Measurements from ENCODE around the gene DNM3. TPM values are rescaled to one million over a fixed set of nuclear protein-coding genes. Genes with fewer than 3 reads are reported as not detected.

DNM3 gene
- total RNA-seq, 4 donors from 2014 or later = 2.7 to 4.5 (median 4.0) TPM

DNA sequence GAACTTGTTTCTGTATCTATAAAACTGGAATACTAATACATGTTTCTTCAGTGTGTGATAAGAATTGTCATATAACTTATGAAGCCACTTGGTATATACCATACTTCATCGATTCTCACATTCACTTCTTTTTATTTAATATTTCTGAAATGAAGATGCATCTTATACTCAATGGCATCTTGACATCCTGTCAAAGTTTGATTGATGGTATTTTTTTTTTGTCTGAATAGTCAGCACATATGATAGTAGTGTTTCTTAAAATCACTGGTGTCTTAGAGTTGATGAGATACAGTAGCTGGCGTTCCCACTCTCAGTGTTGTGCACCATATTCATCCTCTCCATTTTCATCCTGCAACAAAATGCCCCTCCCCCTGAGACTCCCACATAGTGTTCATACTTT is 544.7 kb downstream of the DNM3 start:
- WGBS, 2 donors = 97 to 98% methylated on average over 2 of the region's 2 CpGs
- TF ChIP-seq, protein P1, sequence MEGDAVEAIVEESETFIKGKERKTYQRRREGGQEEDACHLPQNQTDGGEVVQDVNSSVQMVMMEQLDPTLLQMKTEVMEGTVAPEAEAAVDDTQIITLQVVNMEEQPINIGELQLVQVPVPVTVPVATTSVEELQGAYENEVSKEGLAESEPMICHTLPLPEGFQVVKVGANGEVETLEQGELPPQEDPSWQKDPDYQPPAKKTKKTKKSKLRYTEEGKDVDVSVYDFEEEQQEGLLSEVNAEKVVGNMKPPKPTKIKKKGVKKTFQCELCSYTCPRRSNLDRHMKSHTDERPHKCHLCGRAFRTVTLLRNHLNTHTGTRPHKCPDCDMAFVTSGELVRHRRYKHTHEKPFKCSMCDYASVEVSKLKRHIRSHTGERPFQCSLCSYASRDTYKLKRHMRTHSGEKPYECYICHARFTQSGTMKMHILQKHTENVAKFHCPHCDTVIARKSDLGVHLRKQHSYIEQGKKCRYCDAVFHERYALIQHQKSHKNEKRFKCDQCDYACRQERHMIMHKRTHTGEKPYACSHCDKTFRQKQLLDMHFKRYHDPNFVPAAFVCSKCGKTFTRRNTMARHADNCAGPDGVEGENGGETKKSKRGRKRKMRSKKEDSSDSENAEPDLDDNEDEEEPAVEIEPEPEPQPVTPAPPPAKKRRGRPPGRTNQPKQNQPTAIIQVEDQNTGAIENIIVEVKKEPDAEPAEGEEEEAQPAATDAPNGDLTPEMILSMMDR (IDR thresholded peaks at IDR 0.05) = no peak
- no peak for TF ChIP-seq POLR2A (IDR thresholded peaks at IDR 0.05)
- no peak overlapping the region for H3K4me3 ChIP-seq (ENCODE audit: low read depth, poor library complexity, severe bottlenecking)
- no peak for DNase-seq (ENCODE audit: low spot score in 2 of 2)
- intact Hi-C loops (cut with DNase I; ENCODE audit: low total_unique reads) = no loop called here

DNA sequence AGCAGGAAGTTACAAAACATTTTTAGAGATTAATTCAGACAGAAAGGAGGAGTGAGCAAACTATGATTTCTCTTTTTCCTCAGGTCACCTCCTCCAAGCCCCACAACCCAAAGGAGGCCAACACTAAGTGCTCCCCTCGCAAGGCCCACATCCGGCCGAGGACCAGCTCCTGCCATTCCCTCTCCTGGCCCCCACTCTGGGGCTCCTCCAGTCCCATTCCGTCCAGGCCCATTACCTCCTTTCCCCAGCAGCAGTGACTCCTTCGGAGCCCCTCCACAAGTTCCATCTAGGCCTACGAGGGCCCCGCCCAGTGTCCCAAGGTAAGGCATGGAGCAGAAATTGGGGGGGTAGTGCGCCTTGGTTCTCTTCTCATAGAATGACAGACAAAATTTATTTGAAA is 547.2 kb downstream of the DNM3 start:
- H3K4me3 ChIP-seq (ENCODE audit: low read depth, poor library complexity, severe bottlenecking) = no peak overlapping the region
- DNase-seq (ENCODE audit: low spot score in 2 of 2) = no peak
- 95 to 96% methylated on average over 8 of the region's 8 CpGs for WGBS, 2 donors
- intact Hi-C loops (cut with DNase I; ENCODE audit: low total_unique reads) = no loop called here
- TF ChIP-seq, protein P1 (IDR thresholded peaks at IDR 0.05) = no peak
- no peak for TF ChIP-seq POLR2A (IDR thresholded peaks at IDR 0.05)

DNA sequence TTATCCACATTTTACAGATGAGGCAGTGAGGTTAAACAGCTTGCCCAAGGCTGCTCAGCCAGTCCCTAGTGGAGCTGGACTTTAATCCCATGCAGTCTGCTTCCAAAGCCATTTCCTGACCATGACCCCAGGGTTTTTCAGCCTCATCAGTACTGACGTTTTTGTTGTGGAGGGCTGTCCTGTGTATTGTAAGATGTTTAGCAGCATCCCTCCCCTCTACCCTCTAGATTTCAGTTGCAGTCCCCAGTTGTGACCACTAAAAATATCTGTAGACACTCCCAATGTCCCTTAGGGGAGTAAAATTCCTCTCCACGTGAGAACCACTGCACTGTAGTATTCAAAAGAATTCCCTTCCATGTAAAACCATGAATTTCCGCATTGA is 549.0 kb downstream of the DNM3 start:
- intact Hi-C loops (cut with DNase I; ENCODE audit: low total_unique reads) = no loop called here
- no peak overlapping the region for H3K4me3 ChIP-seq (ENCODE audit: low read depth, poor library complexity, severe bottlenecking)
- WGBS, 2 donors = 14 to 15% methylated on average over 3 of the region's 3 CpGs
- no peak for DNase-seq (ENCODE audit: low spot score in 2 of 2)
- TF ChIP-seq, protein P1 (IDR thresholded peaks at IDR 0.05) = no peak
- TF ChIP-seq POLR2A (IDR thresholded peaks at IDR 0.05) = no peak

DNA sequence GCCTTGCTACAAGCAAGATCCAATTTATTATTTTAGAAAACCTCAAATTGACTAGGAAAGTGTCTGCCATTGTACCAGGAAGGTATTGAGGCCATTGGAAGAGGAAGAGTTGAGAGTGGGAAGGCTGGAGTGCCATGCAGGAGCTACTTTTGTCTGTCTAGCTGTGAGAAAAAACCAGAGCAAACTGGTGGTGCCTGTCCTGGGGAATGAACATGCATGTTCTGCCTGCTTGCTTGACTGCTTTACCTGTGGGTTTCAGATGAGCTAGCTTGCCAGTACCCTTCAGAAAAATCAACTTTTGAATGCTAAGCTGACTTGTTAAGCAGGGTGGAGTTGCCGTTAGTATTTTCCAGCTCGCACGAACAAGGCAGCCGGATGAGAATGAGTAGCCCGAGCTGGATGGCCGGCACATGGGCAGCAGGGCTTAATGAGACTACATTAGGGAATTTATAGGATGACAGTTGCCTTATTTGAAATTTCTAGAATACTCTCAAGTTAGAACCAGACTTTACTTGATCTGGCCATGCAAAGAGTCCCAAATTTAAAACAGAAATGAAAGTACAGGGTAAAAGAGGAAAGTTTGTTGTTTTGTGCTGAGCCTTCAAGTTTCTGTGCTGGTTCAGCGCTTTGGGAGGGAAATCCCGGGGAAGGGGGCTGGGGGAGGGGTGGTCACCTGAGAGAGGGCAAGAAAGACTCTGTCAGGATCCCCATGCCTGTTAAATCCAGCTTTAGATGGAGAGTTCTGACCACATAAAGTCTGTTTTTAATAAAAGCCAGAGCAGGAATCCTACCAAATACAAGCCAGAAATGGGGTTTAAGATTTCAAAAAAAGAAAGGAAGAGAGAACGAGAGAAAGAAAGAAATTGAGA is 549.6 kb downstream of the DNM3 start:
- intact Hi-C loops (cut with DNase I; ENCODE audit: low total_unique reads) = no loop called here
- H3K4me3 ChIP-seq (ENCODE audit: low read depth, poor library complexity, severe bottlenecking) = no peak overlapping the region
- DNase-seq (ENCODE audit: low spot score in 2 of 2) = no peak
- TF ChIP-seq POLR2A (IDR thresholded peaks at IDR 0.05) = no peak
- TF ChIP-seq, protein P1 (IDR thresholded peaks at IDR 0.05) = no peak
- WGBS, 2 donors = 14 to 18% methylated on average over 9 of the region's 9 CpGs

DNA sequence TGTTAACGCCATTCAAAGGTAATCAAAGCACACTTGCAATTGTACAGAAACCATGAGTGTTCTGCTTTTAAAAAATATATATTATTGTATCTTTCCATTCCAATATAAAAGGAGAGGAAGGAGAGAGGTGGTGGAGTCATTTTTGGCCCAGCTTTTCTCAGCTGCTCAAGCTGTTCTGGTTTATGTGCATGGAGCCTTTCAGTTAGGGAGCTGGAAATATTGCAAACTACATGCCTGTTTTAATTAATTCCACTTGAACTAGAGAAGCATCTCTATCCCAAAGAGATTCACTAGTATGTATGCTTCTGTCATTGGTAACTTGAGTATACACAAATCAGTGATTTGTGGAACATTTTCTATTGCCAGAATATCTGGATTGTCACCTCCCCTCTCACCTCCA is 550.7 kb downstream of the DNM3 start:
- no peak overlapping the region for H3K4me3 ChIP-seq (ENCODE audit: low read depth, poor library complexity, severe bottlenecking)
- TF ChIP-seq, protein P1 (IDR thresholded peaks at IDR 0.05) = no peak
- TF ChIP-seq POLR2A (IDR thresholded peaks at IDR 0.05) = no peak
- intact Hi-C loops (cut with DNase I; ENCODE audit: low total_unique reads) = no loop called here
- 71 to 73% methylated on average over 1 of the region's 1 CpG for WGBS, 2 donors
- DNase-seq (ENCODE audit: low spot score in 2 of 2) = no peak

All from lower leg skin (tissue), 4 donors.